ENCODE measurements around the gene RNASE7. TPM values are rescaled to one million over a fixed set of nuclear protein-coding genes. Genes with fewer than 3 reads are reported as not detected.

The RNASE7 gene
- polyA plus RNA-seq, 1 of the 3 experiments (the other 2 are of a cell fraction): not detected

DNA sequence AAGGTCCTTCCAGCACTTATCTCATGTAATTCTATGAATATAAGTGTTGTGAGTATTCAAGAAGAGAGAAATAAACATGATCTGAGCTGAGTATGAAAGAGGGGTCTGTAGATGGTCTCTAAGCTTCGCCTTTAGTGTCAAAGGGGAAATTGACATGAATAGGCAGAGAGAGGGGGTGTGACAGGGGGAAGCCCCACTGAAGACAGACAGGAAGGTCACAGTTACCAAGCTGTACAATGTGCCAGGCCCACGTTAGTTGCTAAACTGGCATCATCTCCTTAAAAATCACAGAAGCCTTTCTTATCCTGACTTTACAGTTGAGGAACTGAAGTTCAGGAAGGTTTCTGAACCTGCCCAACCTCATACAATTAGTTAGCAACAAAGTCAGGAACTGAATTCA lies 35.5 kb downstream of the RNASE7 start:
- POLR2A ChIA-PET: no interaction called here
- TF ChIP-seq USF2 (IDR thresholded peaks at IDR 0.05; ENCODE audit: borderline replicate concordance, low read depth, low read length): no peak
- whole genome bisulfite sequencing (ENCODE audit: low lambda C conversion rate): 93% methylated on average over 2 of the region's 2 CpGs

DNA sequence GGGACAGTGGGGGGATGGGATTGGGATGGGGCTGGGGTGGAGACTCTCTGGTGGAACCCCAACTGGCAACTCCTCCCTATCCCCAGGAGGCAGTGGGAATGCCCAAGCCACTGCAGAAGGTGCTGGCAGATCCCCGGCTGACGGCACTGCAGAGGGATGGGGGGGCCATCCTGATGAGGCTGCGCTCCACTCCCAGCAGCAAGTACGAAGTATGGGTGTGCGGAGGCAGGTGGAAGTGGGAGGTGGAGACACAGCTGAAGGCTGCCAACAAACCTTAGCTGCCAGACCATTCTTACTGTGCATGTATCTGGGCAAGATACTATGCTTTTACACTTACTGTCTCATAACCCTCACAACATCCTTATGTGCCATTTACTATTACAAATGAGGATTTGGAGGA lies 36.1 kb downstream of the RNASE7 start:
- DNase-seq: no peak
- POLR2A ChIA-PET: no interaction called here
- WGBS (ENCODE audit: low lambda C conversion rate): 100% methylated on average over 5 of the region's 5 CpGs
- Histone ChIP-seq H3K9me2 (no peaks in the 10 kb centered on the region), H3K79me2 (ENCODE audit: insufficient read depth) (peaks cover 22% of the 10 kb centered on the region), H2AFZ (ENCODE audit: low read depth) (no peak overlapping the region), H3K9ac (no peak overlapping the region), H4K20me1 (ENCODE audit: insufficient read depth) (0 out of 2 replicates have a peak, but pooled peaks cover 8% of the 10 kb centered on the region), H3K4me1 (ENCODE audit: control insufficient read depth in 1 of 2, insufficient read depth in 2 of 2, low read depth in 1 of 2, low read length in 1 of 2) (peaks cover 0 to 13% of the 10 kb centered on the region in 2 experiments; a peak in 1 of 4 replicates), H3K36me3 (replicated peaks in 1 of 2; ENCODE audit: control insufficient read depth in 1 of 2, insufficient read depth in 2 of 2, low read length in 1 of 2) (peaks cover 76 to 95% of the 10 kb centered on the region in 2 experiments), H3K27ac (ENCODE audit: low read depth in 2 of 2, low read length in 1 of 2) (no peak overlapping the region), H3K27me3 (ENCODE audit: insufficient read depth) (no peaks in the 10 kb centered on the region), H3K9me3 (no peaks in the 10 kb centered on the region), H3K4me3 (ENCODE audit: low read depth in 2 of 2, low read length in 1 of 2) (no peak overlapping the region), H3F3A (replicated peaks; ENCODE audit: insufficient read depth) (peaks cover 3% of the 10 kb centered on the region), H3K4me2 (no peak overlapping the region)
- no peak for TF ChIP-seq SIN3A (IDR thresholded peaks at IDR 0.05; ENCODE audit: borderline replicate concordance, low read depth, low read length)
- no peak for TF ChIP-seq NFIC (IDR thresholded peaks at IDR 0.05; ENCODE audit: borderline replicate concordance)
- no peak for TF ChIP-seq GATA2 (CRISPR knock-in tag; IDR thresholded peaks at IDR 0.05)
- no peak for TF ChIP-seq NRF1 (IDR thresholded peaks at IDR 0.05; ENCODE audit: low read depth, low read length)
- TF ChIP-seq ELF1 (IDR thresholded peaks at IDR 0.05): no peak
- no peak for TF ChIP-seq FOSL2 (IDR thresholded peaks at IDR 0.05; ENCODE audit: borderline replicate concordance, low read depth)
- no peak for TF ChIP-seq FOXJ3 (CRISPR knock-in tag; IDR thresholded peaks at IDR 0.05)
- no peak for TF ChIP-seq RFX5 (IDR thresholded peaks at IDR 0.05; ENCODE audit: low read length)
- TF ChIP-seq RAD21 (IDR thresholded peaks at IDR 0.05; ENCODE audit: low read length): no peak
- CTCF ChIA-PET: interaction anchor here (2.1 to 3.5 kb wide), 3 partner anchors 14 to 63 kb away, joined by 11 to 14 read pairs (median 13); no protein-coding TSS in a partner anchor

More for the DNA sequence above, 35.5 kb downstream of the RNASE7 start:
- no peaks in the 10 kb centered on the region for H3K27me3 ChIP-seq (ENCODE audit: insufficient read depth)
- peaks cover 3% of the 10 kb centered on the region for H3F3A ChIP-seq (replicated peaks; ENCODE audit: insufficient read depth)
- H2AFZ ChIP-seq (ENCODE audit: low read depth): no peak overlapping the region
- H4K20me1 ChIP-seq (ENCODE audit: insufficient read depth): 0 out of 2 replicates have a peak, but pooled peaks cover 8% of the 10 kb centered on the region
- no peak for DNase-seq
- peaks cover 76 to 96% of the 10 kb centered on the region in 2 experiments for H3K36me3 ChIP-seq (replicated peaks in 1 of 2; ENCODE audit: control insufficient read depth in 1 of 2, insufficient read depth in 2 of 2, low read length in 1 of 2)
- H3K4me1 ChIP-seq (ENCODE audit: control insufficient read depth in 1 of 2, insufficient read depth in 2 of 2, low read depth in 1 of 2, low read length in 1 of 2): peaks cover 4 to 14% of the 10 kb centered on the region in 2 experiments; a peak in 3 of 4 replicates
- H3K27ac ChIP-seq (ENCODE audit: low read depth in 2 of 2, low read length in 1 of 2): no peak overlapping the region
- no peak overlapping the region for H3K4me3 ChIP-seq (ENCODE audit: low read depth in 2 of 2, low read length in 1 of 2)
- no peak overlapping the region for H3K9ac ChIP-seq
- H3K9me3 ChIP-seq: no peaks in the 10 kb centered on the region
- no peaks in the 10 kb centered on the region for H3K9me2 ChIP-seq
- peaks cover 28% of the 10 kb centered on the region for H3K79me2 ChIP-seq (ENCODE audit: insufficient read depth)
- CTCF ChIA-PET: interaction anchor here (2.1 to 3.5 kb wide), 3 partner anchors 15 to 63 kb away, joined by 11 to 14 read pairs (median 13); no protein-coding TSS in a partner anchor
- H3K4me2 ChIP-seq: no peak overlapping the region

GRCh38 chr14:21078726-21079125 lies 36.6 kb downstream of the RNASE7 start:
- H3K4me3 ChIP-seq (ENCODE audit: low read depth in 2 of 2, low read length in 1 of 2): no peak overlapping the region
- 0 out of 2 replicates have a peak, but pooled peaks cover 8% of the 10 kb centered on the region for H4K20me1 ChIP-seq (ENCODE audit: insufficient read depth)
- H3K4me1 ChIP-seq (ENCODE audit: control insufficient read depth in 1 of 2, insufficient read depth in 2 of 2, low read depth in 1 of 2, low read length in 1 of 2): peaks cover 0 to 11% of the 10 kb centered on the region in 2 experiments; a peak in 1 of 4 replicates
- no peaks in the 10 kb centered on the region for H3K27me3 ChIP-seq (ENCODE audit: insufficient read depth)
- no peak for TF ChIP-seq NRF1 (IDR thresholded peaks at IDR 0.05; ENCODE audit: low read depth, low read length)
- POLR2A ChIA-PET: no interaction called here
- H3K9ac ChIP-seq: no peak overlapping the region
- no peak for DNase-seq
- H3K27ac ChIP-seq (ENCODE audit: low read depth in 2 of 2, low read length in 1 of 2): no peak overlapping the region
- no peaks in the 10 kb centered on the region for H3K9me2 ChIP-seq
- H3K4me2 ChIP-seq: no peak overlapping the region
- no peak overlapping the region for H2AFZ ChIP-seq (ENCODE audit: low read depth)
- 84% methylated on average over 10 of the region's 10 CpGs for WGBS (ENCODE audit: low lambda C conversion rate)
- peaks cover 3% of the 10 kb centered on the region for H3F3A ChIP-seq (replicated peaks; ENCODE audit: insufficient read depth)
- CTCF ChIA-PET: interaction anchor here (2.1 to 3.5 kb wide), 5 partner anchors 10 to 64 kb away, joined by 4 to 22 read pairs (median 13); no protein-coding TSS in a partner anchor
- H3K9me3 ChIP-seq: no peaks in the 10 kb centered on the region
- peaks cover 72 to 91% of the 10 kb centered on the region in 2 experiments for H3K36me3 ChIP-seq (replicated peaks in 1 of 2; ENCODE audit: control insufficient read depth in 1 of 2, insufficient read depth in 2 of 2, low read length in 1 of 2)
- peaks cover 18% of the 10 kb centered on the region; the same call in 1 of the 2 replicates for H3K79me2 ChIP-seq (ENCODE audit: insufficient read depth)
